ENCODE measurements around the gene CUL9.

The CUL9 gene

GRCh38 chr6:43202451-43202850, 20.5 kb downstream of the CUL9 start:
- no peak for DNase-seq

DNA sequence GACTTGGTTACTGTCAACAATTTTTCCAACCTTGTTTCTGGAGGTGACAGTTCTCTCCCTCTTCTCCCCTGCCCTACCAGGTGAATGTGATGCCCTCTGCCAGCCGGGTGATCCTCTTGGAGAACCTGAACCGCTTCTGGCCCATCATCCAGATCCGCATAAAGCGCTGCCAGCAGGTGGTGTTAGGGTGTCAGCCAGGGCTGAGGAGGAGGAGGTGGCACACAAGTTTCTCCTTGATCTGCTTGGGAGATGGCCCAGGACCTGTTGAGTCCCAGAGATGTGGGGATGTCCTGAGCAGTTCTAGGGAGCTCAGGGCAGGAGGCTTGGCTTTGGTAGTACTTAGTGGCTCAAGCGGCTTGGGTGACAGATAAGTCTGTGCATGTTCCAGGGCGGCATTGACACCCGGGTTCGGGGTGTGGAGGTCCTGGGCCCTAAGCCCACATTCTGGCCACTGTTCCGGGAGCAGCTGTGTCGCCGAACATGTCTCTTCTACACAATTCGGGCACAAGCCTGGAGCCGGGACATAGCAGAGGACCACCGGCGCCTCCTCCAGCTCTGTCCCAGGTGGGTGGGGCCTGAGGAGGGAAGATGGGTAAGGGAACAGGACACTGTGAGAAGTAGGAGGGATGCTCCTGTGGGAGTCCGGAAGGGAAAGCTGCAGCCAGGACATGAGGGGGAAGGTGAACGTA, 21.2 kb downstream of the CUL9 start:
- no peak for DNase-seq

GRCh38 chr6:43203718-43204095, 21.7 kb downstream of the CUL9 start:
- DNase-seq: no peak

- no peak for DNase-seq
These were observed 22.5 kb downstream of the CUL9 start for GRCh38 chr6:43204271-43205105.

DNA sequence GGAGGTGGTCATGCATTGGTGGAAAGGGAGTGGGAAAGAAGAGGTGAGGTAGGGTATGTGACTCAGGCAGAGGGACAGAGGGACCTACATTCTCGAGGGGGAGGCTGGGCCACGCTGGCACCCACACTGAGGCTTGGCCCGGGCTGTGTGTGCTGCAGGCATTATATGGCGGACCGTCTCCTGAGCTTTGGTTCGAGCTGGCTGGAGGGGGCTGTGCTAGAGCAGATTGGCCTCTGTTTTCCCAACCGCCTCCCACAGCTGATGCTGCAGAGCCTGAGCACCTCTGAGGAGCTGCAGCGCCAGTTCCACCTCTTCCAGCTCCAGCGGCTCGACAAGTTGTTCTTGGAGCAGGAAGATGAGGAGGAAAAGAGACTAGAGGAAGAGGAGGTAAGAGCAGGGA, 23.9 kb downstream of the CUL9 start:
- no peak for DNase-seq

- DNase-seq: no peak
These were observed 25.3 kb downstream of the CUL9 start for GRCh38 chr6:43207286-43207685.

GRCh38 chr6:43211955-43212354, 30.0 kb downstream of the CUL9 start:
- no peak for DNase-seq

GRCh38 chr6:43213431-43213830, 31.4 kb downstream of the CUL9 start:
- no peak for DNase-seq

GRCh38 chr6:43215066-43215465, 33.1 kb downstream of the CUL9 start:
- DNase-seq: no peak

GRCh38 chr6:43216200-43216599, 34.2 kb downstream of the CUL9 start:
- no peak for DNase-seq

- DNase-seq: no peak
These were observed 35.4 kb downstream of the CUL9 start for GRCh38 chr6:43217351-43217750.

- no peak for DNase-seq
These were observed 37.1 kb downstream of the CUL9 start for GRCh38 chr6:43219119-43219518.

DNA sequence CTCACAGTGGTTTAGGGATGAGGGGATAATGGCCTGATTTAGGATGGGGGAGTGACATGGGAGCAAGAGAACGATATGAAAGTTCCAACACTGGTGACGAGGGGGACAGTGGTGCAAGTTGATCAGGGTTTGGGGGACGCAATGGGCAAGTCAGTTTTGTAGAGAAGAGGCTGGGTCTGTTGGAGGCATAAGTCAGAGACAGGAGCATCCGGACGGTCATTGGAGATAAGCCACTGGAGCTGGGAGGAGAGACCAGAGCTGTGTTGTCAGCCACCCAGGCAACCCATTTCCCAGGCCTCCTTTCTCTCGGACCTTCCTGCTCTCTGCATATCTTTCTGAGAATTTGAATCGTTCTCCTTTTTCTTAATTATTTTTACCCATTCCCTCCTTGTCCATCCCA, 37.8 kb downstream of the CUL9 start:
- no peak for DNase-seq

DNA sequence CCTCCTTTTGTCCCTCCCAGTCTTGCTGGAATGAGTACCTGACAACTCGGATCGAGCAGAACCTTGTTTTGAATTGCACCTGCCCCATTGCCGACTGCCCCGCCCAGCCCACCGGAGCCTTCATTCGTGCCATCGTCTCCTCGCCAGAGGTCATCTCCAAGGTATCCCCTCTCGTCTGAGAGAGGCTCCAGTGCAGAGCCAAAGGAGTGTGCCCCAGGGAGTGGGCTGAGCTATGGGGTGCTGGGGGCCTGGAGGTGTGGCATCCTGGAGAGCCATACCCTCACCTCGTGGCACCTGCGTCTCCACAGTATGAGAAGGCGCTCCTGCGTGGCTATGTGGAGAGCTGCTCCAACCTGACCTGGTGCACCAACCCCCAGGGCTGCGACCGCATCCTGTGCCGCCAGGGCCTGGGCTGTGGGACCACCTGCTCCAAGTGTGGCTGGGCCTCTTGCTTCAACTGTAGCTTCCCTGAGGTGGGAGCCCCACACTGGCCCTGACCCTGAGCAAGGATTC, 38.5 kb downstream of the CUL9 start:
- DNase-seq: no peak

DNA sequence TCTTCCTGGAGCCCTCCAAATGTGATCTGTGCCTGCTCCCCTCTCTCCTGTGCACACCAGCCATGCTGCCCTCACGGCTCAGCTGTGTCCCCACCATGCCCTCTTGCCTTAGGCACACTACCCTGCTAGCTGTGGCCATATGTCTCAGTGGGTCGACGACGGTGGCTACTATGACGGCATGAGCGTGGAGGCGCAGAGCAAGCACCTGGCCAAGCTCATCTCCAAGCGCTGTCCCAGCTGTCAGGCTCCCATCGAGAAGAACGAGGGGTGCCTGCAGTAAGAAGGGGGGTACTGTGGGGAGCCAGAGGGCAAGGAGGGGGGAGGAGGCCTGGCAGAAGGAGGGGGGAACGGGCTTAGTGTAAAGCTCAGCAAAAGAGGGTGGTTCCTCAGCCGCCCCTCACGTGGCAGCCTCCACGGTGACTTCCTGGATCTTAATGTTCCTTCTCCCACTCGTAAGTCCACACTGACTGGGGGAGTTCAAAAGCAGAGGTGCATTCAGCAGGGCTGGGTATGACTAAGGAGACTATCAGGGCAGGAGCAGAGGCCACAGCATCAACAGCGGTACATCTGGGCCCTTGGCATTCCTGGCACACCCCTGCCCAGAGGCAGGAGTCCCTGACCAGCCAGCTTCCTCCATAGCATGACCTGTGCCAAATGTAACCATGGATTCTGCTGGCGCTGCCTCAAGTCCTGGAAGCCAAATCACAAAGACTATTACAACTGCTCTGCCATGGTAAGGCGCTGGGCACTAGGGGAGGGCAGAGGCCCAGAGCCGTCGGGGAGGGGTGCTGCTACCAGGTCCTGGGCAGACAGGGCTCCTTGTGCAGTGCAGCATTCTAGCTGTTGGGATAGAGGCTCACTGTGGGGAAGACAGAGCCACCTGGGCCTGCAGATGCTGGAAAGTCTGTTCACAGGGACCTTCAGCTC, 39.3 kb downstream of the CUL9 start:
- peak; percentile 31 to 64 (median 62) for DNase-seq

DNA sequence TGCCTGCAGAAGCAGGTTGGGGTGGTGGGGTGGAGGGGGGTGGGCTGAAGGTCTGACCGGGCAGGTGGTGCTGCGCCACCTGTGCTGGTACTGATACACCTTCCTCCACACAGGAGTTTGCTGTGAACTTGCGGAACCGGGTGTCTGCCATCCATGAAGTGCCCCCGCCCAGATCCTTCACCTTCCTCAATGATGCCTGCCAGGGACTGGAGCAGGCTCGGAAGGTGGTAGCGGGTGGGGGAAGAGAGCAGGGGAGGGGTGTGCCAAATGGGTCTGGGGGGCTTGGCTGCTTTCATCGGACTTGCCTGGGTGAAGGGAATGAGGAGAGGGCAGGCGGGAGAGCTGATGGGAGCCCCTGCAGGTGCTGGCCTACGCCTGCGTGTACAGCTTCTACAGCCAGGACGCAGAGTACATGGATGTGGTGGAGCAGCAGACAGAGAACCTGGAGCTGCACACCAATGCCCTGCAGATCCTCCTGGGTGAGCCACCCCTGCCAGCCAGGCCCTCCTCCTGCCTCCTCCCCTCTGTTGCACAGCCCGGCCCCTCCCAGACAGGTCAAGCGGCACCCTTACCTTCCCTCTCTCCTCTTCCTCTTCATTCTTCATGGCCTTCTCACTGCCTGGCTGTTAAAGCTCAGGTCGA, 40.5 kb downstream of the CUL9 start:
- DNase-seq: no peak

DNA sequence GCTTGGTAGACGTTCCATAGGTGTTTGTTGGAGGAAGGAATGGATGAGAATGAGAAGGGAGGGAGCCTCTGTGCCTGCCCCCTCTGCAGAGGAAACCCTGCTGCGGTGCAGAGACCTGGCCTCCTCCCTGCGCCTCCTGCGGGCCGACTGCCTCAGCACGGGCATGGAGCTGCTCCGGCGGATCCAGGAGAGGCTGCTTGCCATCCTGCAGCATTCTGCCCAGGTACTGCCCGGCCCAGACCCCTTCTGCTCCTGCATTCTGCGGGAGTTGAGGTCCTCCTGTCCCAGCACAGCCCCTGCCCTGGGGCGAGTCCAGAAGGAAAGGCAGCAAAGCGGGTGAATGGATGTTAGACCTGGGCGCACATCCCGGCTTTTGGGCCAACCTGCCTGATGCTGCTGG, 41.2 kb downstream of the CUL9 start:
- DNase-seq: no peak

DNA sequence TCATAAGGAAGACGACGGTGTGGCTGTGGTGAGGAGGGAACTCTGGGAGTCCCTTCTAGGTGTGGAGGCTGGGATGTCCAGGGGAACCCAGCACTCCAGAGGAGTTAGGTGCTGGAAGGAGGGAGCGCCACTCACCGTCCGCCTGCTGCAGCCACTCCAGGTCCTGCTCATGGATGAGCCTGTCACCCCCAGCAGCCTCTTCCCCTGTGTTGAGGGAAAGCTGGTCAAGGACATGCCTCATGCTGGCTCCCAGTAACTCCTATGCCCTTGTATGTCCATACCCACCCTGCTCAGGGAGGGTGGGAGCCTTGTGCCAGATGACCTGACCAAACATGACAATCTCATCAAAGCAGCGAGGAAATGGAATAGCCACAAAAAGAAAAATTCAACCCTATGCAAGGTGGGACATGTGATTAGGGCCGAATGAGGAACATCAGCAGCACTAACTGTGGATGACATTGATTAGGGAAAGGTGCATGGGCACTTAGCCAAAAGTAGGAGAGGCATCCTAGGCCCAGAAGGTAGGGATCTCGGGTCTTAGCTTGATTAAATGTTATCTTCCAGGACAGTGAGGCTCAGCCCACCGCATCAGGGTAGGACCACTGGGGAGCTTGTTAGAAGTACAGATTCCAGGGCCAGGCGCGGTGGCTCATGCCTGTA, 44.3 kb downstream of the CUL9 start:
- DNase-seq: no peak

- DNase-seq: peak; percentile 74 to 92 (median 86)
These were observed 47.2 kb downstream of the CUL9 start, which contains the start of gene DNPH1 for GRCh38 chr6:43228951-43229802. DNPH1 (minus strand) TSS chr6:43229481; CDS start chr6:43229456, 25 bp downstream.

DNA sequence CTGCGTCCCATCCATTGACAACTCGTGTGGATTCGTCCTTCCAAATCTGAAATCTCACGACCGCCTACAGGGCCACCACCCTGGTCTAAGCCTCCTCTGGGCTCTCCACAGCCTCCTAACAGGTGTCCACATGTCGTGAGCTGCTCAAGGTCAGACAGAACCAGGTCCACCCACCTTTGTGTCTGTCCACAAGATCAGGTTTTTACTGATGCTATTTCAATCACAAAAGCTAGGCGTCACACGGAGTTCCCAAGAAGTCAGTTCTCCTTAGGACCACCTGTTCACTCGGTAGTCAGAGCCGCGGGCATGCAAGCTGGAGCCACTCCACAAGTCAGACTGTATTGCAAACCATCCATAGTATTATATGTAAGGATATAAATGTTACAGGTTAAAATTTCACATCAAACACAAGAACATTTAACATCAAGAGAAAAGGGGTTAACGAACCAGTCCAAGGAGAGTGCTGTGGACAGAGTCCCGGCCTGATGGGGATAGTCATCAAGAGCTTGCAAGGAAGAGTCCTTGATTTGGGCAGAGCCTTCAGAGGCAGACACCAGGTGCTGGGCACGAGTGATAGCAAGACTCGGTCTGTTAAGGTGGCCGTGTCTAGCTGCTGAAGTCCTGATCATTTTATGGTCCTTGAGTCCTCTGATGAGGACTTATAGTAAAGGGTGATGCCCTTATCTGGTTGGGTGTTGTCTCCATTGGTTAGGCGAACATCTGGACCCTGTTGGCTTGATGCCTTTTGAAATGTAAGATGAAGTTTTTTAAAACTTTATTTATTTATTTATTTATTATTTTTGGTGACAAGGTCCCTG, 48.0 kb downstream of the CUL9 start:
- no peak for DNase-seq

Measured in suppressor macrophage (primary cell).